H9 (cell line): ENCODE measurements around the gene MYO18A. TPM values are rescaled to one million over a fixed set of nuclear protein-coding genes. Genes with fewer than 3 reads are reported as not detected.

Source experiments
- DNase-seq: peaks from one replicate; pipeline ENCODE4 v3.0.0-alpha.2; 2017
- H2AFZ ChIP-seq: one replicate; pipeline ENCODE4 v1.6.1; 2013; ENCODE audit warnings: mild to moderate bottlenecking, low read length, control low read depth, moderate library complexity
- H2AK5ac ChIP-seq: 2 replicates; pipeline ENCODE4 v1.6.1; 2013; ENCODE audit warnings: low read length, control low read depth, mixed read lengths; ENCODE audit not compliant: insufficient read length
- H2BK120ac ChIP-seq: one replicate; pipeline ENCODE4 v1.6.1; 2013; ENCODE audit warnings: low read depth, mild to moderate bottlenecking, low read length, control low read depth, inconsistent platforms; ENCODE audit not compliant: poor library complexity, severe bottlenecking
- H2BK12ac ChIP-seq: 2 replicates; pipeline ENCODE4 v1.6.1; 2013; ENCODE audit warnings: low read length, control low read depth, mixed read lengths, low read depth; ENCODE audit not compliant: insufficient read length
- H2BK15ac ChIP-seq: 2 replicates; pipeline ENCODE4 v1.6.1; 2013; ENCODE audit warnings: low read depth, low read length, control low read depth
- H2BK20ac ChIP-seq: one replicate; pipeline ENCODE4 v1.6.1; 2013; ENCODE audit warnings: low read depth, mild to moderate bottlenecking, low read length, control low read depth, inconsistent platforms; ENCODE audit not compliant: poor library complexity, severe bottlenecking
- H2BK5ac ChIP-seq: 2 replicates; pipeline ENCODE4 v1.6.1; 2013; ENCODE audit warnings: low read length, control low read depth, mixed read lengths; ENCODE audit not compliant: insufficient read length
- H3K14ac ChIP-seq: 2 replicates; pipeline ENCODE4 v1.6.1; 2013; ENCODE audit warnings: low read length, control low read depth; ENCODE audit not compliant: insufficient read depth
- H3K18ac ChIP-seq: 2 replicates; pipeline ENCODE4 v1.6.1; 2013; ENCODE audit warnings: low read depth, mild to moderate bottlenecking, mixed read lengths, low read length, control low read depth; ENCODE audit not compliant: insufficient read length
- H3K23ac ChIP-seq: 2 replicates; pipeline ENCODE4 v1.6.1; 2013; ENCODE audit warnings: low read length, control low read depth, mixed read lengths, low read depth; ENCODE audit not compliant: insufficient read length
- H3K23me2 ChIP-seq: 2 replicates; pipeline ENCODE4 v1.6.1; 2013; ENCODE audit warnings: low read depth, mild to moderate bottlenecking, mixed read lengths, low read length, control low read depth; ENCODE audit not compliant: insufficient read length, poor library complexity, severe bottlenecking
- H3K27ac ChIP-seq: 2 replicates; pipeline ENCODE4 v1.5.1; 2013; ENCODE audit warnings: low read length, control low read depth, mixed read lengths, low read depth; ENCODE audit not compliant: insufficient read length
- H3K27me3 ChIP-seq: 2 replicates; pipeline ENCODE4 v1.6.1; 2013; ENCODE audit warnings: low read length, control low read depth, inconsistent platforms; ENCODE audit not compliant: insufficient read depth
- H3K4ac ChIP-seq: 2 replicates; pipeline ENCODE4 v1.6.1; 2013; ENCODE audit warnings: low read depth, mild to moderate bottlenecking, control low read depth, inconsistent platforms, low read length, moderate library complexity
- H3K4me1 ChIP-seq: 2 replicates; pipeline ENCODE4 v1.6.1; 2013; ENCODE audit warnings: low read length, control low read depth, inconsistent platforms; ENCODE audit not compliant: insufficient read depth
- H3K4me2 ChIP-seq: 2 replicates; pipeline ENCODE4 v1.6.1; 2013; ENCODE audit warnings: low read length, control low read depth, mixed read lengths; ENCODE audit not compliant: insufficient read length, insufficient read depth
- H3K56ac ChIP-seq: 2 replicates; pipeline ENCODE4 v1.6.1; 2013; ENCODE audit warnings: low read depth, mild to moderate bottlenecking, mixed read lengths, low read length, control low read depth; ENCODE audit not compliant: insufficient read length
- H3K79me1 ChIP-seq: 2 replicates; pipeline ENCODE4 v1.6.1; 2013; ENCODE audit warnings: low read depth, mild to moderate bottlenecking, moderate library complexity, low read length, control low read depth, inconsistent platforms; ENCODE audit not compliant: insufficient read depth, poor library complexity, severe bottlenecking
- H3K79me2 ChIP-seq: 2 replicates; pipeline ENCODE4 v1.6.1; 2013; ENCODE audit warnings: low read length, control low read depth, inconsistent platforms; ENCODE audit not compliant: insufficient read depth
- H3K9ac ChIP-seq: 2 replicates; pipeline ENCODE4 v1.6.1; 2013; ENCODE audit warnings: low read length, control low read depth, mixed read lengths; ENCODE audit not compliant: insufficient read length; ENCODE audit errors: extremely low read depth
- H3K9me3 ChIP-seq: one replicate; pipeline ENCODE4 v1.6.1; 2013; ENCODE audit warnings: low read depth, low read length, inconsistent platforms; ENCODE audit not compliant: control insufficient read depth
- H3T11ph ChIP-seq: one replicate; pipeline ENCODE4 v1.6.1; 2013; ENCODE audit warnings: mild to moderate bottlenecking, low read length, control low read depth, inconsistent platforms
- H4K20me1 ChIP-seq: one replicate; pipeline ENCODE4 v1.6.1; 2013; ENCODE audit not compliant: control insufficient read depth, insufficient read length, insufficient read depth
- H4K5ac ChIP-seq: 2 replicates; pipeline ENCODE4 v1.6.1; 2013; ENCODE audit warnings: low read depth, mild to moderate bottlenecking, mixed read lengths, low read length, control low read depth; ENCODE audit not compliant: insufficient read length
- H4K8ac ChIP-seq: replicated peaks from 2 replicates; pipeline ENCODE4 v1.6.1; 2013; ENCODE audit warnings: low read length, control low read depth, mixed read lengths, low read depth; ENCODE audit not compliant: insufficient read length
- H4K91ac ChIP-seq: 2 replicates; pipeline ENCODE4 v1.6.1; 2013; ENCODE audit warnings: low read depth, mild to moderate bottlenecking, moderate library complexity, mixed read lengths, low read length, control low read depth; ENCODE audit not compliant: insufficient read length
- H3K27ac Mint-ChIP-seq, 3 experiments: 2 replicates in 2 of 3; 3 replicates in 1 of 3; pipeline ENCODE4 v1.8.0; 2020 to 2021; ENCODE audit warnings: mixed read lengths in 3 of 3, mild to moderate bottlenecking in 1 of 3, moderate library complexity in 1 of 3
- H3K27me3 Mint-ChIP-seq: 2 replicates; pipeline ENCODE4 v1.8.0; 2021; ENCODE audit warnings: low read depth, mild to moderate bottlenecking, moderate library complexity, mixed read lengths
- H3K36me3 Mint-ChIP-seq, 3 experiments: 2 replicates in 2 of 3; 3 replicates in 1 of 3; pipeline ENCODE4 v1.8.0; 2020 to 2021; ENCODE audit warnings: low read depth in 3 of 3, mixed read lengths in 3 of 3; ENCODE audit not compliant: insufficient read depth in 1 of 3
- H3K4me1 Mint-ChIP-seq, 2 experiments: 2 replicates each; pipeline ENCODE4 v1.8.0; 2020; ENCODE audit warnings: mixed read lengths in 2 of 2
- H3K4me3 Mint-ChIP-seq, 2 experiments: 2 replicates in 1 of 2; 3 replicates in 1 of 2; pipeline ENCODE4 v1.8.0; 2020 to 2021; ENCODE audit warnings: mild to moderate bottlenecking in 2 of 2, mixed read lengths in 2 of 2, moderate library complexity in 1 of 2
- H3K9me3 Mint-ChIP-seq, 2 experiments: 2 replicates in 1 of 2; 3 replicates in 1 of 2; pipeline ENCODE4 v1.8.0; 2020; ENCODE audit warnings: mild to moderate bottlenecking in 2 of 2, mixed read lengths in 2 of 2, moderate library complexity in 1 of 2
- WGBS: extraction: QIAGEN DNeasy Blood & Tissue Kit; methylation state at CpG from one replicate; pipeline ENCODE4 v1.1.7; 2013; ENCODE audit warnings: missing lambda C conversion rate, low lambda C conversion rate, mixed read lengths; ENCODE audit not compliant: insufficient read length; ENCODE audit errors: extremely low coverage; 5-methylcytosine and 5-hydroxymethylcytosine counted together
- total RNA-seq: library from RNA; stranded (reverse); gene quantifications from 2 replicates; pipeline ENCODE4 v1.2.1, GENCODE V29; 2021
- TF ChIP-seq, protein P1 (sequence below): fragments of 200-600 bp; sonication (generic); conservative IDR thresholded peaks from 3 replicates; pipeline ENCODE4 v1.8.0; 2021; ENCODE audit warnings: antibody characterized with exemption, mild to moderate bottlenecking

MYO18A gene
- total RNA-seq, 1 experiment from 2014 or later: 21.6 TPM

DNA sequence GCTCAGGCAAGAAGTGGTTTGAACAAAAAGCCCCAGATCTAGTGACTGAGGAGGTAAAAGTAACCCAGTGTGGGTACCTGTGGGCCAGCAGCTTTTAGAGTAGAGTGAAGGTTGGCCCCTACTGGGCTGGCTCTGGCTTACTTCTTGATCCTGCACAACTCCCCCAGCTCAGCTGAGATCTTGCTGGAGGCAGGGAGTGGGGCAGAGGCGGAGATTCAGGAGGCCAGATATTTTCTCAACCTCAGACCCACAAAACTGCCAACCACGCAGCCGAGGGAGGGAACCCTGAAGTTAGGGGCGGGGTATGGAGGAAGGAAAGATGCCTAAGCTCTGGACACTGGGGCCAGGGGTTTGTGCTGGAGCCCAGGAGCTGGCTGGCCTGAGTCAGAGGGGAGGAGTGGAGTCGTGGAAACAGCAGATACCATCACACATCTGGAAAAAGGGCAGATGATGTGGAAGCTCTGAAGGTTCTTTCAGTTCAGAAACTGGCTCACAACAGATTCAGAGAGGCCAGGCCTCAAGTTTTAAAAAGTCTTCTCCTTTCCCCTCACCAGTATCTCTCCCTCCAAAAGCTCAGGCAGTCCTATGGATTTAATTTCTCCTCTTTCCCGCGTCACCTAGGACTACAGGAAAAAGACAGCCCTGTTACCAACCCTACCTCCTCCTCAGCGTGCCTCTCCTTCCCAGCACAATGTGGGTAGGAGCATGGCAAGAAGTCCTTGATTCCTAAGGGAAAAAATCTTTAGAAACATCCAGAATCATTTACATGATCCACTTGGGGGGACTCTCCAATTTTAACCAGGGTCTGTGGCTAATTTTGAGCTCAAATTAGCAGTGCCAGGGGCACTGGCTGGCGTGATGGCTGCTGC, 48.1 kb downstream of the MYO18A start:
- Mint-ChIP-seq H3K4me1 (peaks cover 32 to 46% of the 10 kb centered on the region in 2 experiments), H3K9me3 (no peaks in the 10 kb centered on the region), H3K36me3 (no peaks in the 10 kb centered on the region; a peak in 1 of 7 replicates), H3K4me3 (no peak overlapping the region), H3K27me3 (no peaks in the 10 kb centered on the region), H3K27ac (peak overlapping the region; percentile 69 to 96 (median 83); a peak in 4 of 7 replicates)
- Histone ChIP-seq H2BK15ac (no peak overlapping the region), H2BK5ac (no peak overlapping the region), H4K20me1 (no peaks in the 10 kb centered on the region), H2BK120ac (no peak overlapping the region), H4K8ac (no peak overlapping the region), H4K91ac (no peak overlapping the region), H3K4me1 (peaks cover 10% of the 10 kb centered on the region; the same call in 1 of the 2 replicates), H3T11ph (no peak overlapping the region), H3K27me3 (no peaks in the 10 kb centered on the region), H2AK5ac (no peak overlapping the region), H3K27ac (no peak overlapping the region), H3K4ac (no peak overlapping the region), H3K9ac (no peak overlapping the region), H3K18ac (no peak overlapping the region), H2AFZ (no peak overlapping the region), H3K23ac (no peak overlapping the region), H3K14ac (no peak overlapping the region), H2BK20ac (no peak overlapping the region), H3K9me3 (no peaks in the 10 kb centered on the region), H2BK12ac (no peak overlapping the region), H3K56ac (no peak overlapping the region), H3K4me2 (no peak overlapping the region), H3K79me2 (no peaks in the 10 kb centered on the region), H3K79me1 (no peaks in the 10 kb centered on the region), H4K5ac (no peak overlapping the region), H3K23me2 (no peaks in the 10 kb centered on the region)
- no peak for DNase-seq
- TF ChIP-seq, protein P1, sequence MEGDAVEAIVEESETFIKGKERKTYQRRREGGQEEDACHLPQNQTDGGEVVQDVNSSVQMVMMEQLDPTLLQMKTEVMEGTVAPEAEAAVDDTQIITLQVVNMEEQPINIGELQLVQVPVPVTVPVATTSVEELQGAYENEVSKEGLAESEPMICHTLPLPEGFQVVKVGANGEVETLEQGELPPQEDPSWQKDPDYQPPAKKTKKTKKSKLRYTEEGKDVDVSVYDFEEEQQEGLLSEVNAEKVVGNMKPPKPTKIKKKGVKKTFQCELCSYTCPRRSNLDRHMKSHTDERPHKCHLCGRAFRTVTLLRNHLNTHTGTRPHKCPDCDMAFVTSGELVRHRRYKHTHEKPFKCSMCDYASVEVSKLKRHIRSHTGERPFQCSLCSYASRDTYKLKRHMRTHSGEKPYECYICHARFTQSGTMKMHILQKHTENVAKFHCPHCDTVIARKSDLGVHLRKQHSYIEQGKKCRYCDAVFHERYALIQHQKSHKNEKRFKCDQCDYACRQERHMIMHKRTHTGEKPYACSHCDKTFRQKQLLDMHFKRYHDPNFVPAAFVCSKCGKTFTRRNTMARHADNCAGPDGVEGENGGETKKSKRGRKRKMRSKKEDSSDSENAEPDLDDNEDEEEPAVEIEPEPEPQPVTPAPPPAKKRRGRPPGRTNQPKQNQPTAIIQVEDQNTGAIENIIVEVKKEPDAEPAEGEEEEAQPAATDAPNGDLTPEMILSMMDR: no peak
- no CpG with 5 or more reads among the region's 9 CpGs for WGBS
